ENCODE measurements around the gene BMERB1.

The BMERB1 gene

GRCh38 chr16:15507959-15508627 is 73.7 kb downstream of the BMERB1 start:
- H3K27ac ChIP-seq = no peak overlapping the region
- TF ChIP-seq, protein P1, sequence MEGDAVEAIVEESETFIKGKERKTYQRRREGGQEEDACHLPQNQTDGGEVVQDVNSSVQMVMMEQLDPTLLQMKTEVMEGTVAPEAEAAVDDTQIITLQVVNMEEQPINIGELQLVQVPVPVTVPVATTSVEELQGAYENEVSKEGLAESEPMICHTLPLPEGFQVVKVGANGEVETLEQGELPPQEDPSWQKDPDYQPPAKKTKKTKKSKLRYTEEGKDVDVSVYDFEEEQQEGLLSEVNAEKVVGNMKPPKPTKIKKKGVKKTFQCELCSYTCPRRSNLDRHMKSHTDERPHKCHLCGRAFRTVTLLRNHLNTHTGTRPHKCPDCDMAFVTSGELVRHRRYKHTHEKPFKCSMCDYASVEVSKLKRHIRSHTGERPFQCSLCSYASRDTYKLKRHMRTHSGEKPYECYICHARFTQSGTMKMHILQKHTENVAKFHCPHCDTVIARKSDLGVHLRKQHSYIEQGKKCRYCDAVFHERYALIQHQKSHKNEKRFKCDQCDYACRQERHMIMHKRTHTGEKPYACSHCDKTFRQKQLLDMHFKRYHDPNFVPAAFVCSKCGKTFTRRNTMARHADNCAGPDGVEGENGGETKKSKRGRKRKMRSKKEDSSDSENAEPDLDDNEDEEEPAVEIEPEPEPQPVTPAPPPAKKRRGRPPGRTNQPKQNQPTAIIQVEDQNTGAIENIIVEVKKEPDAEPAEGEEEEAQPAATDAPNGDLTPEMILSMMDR (IDR thresholded peaks at IDR 0.05; ENCODE audit: low read depth, low read length) = no peak
- H3K27me3 ChIP-seq (ENCODE audit: insufficient read depth, low read depth, severe bottlenecking) = no peaks in the 10 kb centered on the region
- no peaks in the 10 kb centered on the region for H3K36me3 ChIP-seq
- no peaks in the 10 kb centered on the region for H3K9me3 ChIP-seq (ENCODE audit: severe bottlenecking)
- no peak overlapping the region for H3K4me3 ChIP-seq (ENCODE audit: low read depth, low read length)
- no peak for DNase-seq

DNA sequence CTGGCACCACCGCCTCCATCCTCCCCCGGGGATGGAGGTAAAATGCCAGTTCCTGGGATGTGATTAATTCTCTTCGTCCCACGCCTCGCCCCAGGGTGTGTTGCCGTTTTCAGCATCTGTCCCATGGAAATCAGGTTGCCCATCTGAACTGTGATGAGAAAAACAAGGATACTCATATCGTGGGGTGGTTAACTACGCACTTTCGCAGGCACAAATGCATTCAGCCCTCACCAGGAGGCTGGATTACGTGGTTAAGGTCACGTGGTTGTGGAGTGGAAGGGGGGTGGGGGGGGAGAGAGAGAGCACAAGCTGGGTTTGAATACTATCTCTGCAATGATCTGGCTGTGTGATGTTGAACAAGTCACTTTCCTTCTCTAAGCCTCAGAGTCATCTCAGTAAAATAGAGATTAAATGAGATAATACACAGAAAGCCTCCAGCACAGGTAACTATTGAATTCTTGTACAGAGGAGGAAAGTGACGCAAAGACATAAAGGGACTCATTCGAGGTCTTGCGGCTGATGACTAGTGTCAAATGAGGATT is 74.7 kb downstream of the BMERB1 start:
- Histone ChIP-seq H3K27me3 (ENCODE audit: insufficient read depth, low read depth, severe bottlenecking) (no peaks in the 10 kb centered on the region), H3K9me3 (ENCODE audit: severe bottlenecking) (no peaks in the 10 kb centered on the region), H3K4me3 (ENCODE audit: low read depth, low read length) (no peak overlapping the region), H3K27ac (no peak overlapping the region), H3K36me3 (no peaks in the 10 kb centered on the region)
- TF ChIP-seq, protein P1 (IDR thresholded peaks at IDR 0.05; ENCODE audit: low read depth, low read length) = no peak
- no peak for DNase-seq

DNA sequence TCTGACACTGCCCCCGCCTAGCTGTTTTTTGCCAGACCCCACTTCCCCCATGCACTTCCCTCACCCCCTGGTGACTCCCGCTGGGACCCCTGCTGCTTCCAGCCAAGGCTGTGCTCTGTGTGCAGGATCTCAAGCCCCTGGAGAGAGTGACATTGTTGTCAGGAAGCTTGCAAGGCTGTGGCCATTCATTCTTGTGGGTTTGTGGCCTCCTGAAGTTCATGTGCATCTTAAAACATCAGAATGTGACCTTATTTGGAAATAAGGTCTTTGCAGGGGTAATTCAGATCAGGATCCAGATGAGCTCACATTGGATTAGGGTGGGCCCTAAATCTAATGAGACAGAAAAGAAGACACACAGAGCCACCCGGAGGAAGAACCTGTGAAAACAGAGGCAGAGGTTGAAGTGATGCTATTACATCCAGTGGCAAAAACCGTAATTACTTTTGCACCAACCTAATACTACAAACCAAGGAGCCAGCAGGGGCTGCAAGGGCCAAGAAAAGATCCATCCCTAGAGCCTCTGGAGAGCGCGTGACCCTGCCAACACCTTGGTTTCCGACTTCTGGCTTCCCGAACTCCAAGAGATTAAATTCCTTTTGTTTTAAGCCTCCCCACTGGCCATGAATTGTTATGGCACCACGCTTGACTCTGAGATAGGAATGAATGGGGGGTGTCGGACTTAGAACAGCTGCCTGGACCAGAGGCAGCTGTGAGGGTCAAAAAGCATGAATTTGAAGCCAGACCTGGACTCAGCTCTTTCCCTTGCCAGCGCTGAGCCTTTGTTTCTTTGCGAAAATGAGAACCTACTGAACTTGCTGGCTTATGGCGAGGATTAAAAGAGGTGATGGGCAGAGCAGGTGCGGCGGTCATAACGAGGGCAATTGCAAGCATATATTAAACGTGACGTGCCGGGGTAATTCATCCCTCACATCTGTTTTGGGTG is 75.5 kb downstream of the BMERB1 start:
- H3K4me3 ChIP-seq (ENCODE audit: low read depth, low read length) = no peak overlapping the region
- no peaks in the 10 kb centered on the region for H3K27me3 ChIP-seq (ENCODE audit: insufficient read depth, low read depth, severe bottlenecking)
- H3K27ac ChIP-seq = no peak overlapping the region
- no peak for DNase-seq
- H3K36me3 ChIP-seq = no peaks in the 10 kb centered on the region
- H3K9me3 ChIP-seq (ENCODE audit: severe bottlenecking) = no peaks in the 10 kb centered on the region
- TF ChIP-seq, protein P1 (IDR thresholded peaks at IDR 0.05; ENCODE audit: low read depth, low read length) = no peak

DNA sequence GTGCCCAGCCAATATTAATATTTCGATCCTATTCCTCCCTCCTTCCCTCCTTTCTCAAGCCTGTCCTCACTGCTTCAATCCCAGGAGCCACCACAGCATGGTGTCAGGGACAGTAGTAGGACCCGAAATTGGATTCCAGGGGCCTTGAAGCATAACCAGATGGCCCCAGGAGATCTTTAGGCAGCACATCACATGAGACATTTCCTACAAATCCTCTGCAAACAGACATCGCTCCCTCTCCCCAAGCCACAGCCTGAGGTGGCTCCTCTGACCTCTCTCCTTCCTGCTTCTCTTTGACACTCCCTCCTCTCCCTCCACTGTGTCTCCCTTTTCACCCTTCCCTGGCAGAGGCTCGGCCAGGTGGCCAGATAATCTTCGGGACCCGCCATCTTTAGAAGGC is 76.6 kb downstream of the BMERB1 start:
- TF ChIP-seq, protein P1 (IDR thresholded peaks at IDR 0.05; ENCODE audit: low read depth, low read length) = no peak
- Histone ChIP-seq H3K27ac (no peak overlapping the region), H3K36me3 (no peaks in the 10 kb centered on the region; the same call in 1 of the 2 replicates), H3K9me3 (ENCODE audit: severe bottlenecking) (no peaks in the 10 kb centered on the region), H3K4me3 (ENCODE audit: low read depth, low read length) (no peak overlapping the region), H3K27me3 (ENCODE audit: insufficient read depth, low read depth, severe bottlenecking) (no peaks in the 10 kb centered on the region)
- no peak for DNase-seq

DNA sequence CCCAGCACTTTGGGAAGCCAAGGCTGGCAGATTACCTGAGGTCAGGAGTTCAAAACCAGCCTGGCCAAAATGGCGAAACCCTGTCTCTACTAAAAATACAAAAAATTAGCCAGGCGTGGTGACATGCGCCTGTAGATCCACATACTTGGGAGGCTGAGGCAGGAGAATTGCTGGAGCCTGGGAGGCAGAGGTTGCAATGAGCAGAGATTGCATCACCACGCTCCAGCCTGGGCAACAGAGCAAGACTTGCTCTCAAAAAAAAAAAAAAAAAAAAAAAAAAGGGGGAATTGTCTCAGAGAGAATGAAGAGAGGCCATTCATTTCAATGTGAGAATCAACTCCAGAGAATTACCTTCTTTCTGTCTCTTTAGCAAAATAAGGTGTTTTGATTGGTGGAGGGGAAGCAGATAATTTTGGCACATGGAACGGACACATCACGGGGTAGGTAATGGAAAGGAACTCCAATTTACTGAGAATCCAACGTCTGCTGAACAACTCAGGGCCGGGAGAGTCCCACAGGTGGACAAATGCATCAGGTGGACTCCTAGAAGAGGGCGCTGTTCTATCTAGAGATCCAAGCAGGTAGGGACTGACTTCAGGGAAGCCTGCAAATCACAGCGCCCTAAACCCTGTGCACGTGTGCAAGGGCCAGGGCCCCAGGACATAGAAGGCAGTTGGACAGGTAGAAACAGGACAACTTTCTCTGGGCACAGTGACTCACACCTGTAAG is 77.5 kb downstream of the BMERB1 start:
- H3K36me3 ChIP-seq = no peaks in the 10 kb centered on the region; the same call in 1 of the 2 replicates
- DNase-seq = no peak
- no peak overlapping the region for H3K4me3 ChIP-seq (ENCODE audit: low read depth, low read length)
- no peaks in the 10 kb centered on the region for H3K27me3 ChIP-seq (ENCODE audit: insufficient read depth, low read depth, severe bottlenecking)
- H3K9me3 ChIP-seq (ENCODE audit: severe bottlenecking) = no peaks in the 10 kb centered on the region
- no peak overlapping the region for H3K27ac ChIP-seq
- TF ChIP-seq, protein P1 (IDR thresholded peaks at IDR 0.05; ENCODE audit: low read depth, low read length) = no peak
